A673 (cell line): Measurements from ENCODE around the gene BEND5. TPM values are rescaled to one million over a fixed set of nuclear protein-coding genes. Genes with fewer than 3 reads are reported as not detected.

Experiments
- BruUV-seq: library from RNA; stranded (reverse); fragments of 400-500 nt; replicated peaks from 2 replicates; lab custom pipeline; 2021; lab: Mats Ljungman, UMichigan
- CTCF ChIA-PET: fragments of 300-600 bp; sonication (Branson Sonifier 250); formaldehyde crosslinking; loops from one replicate; lab custom pipeline; 2022; ENCODE audit warnings: antibody characterized with exemption; lab: Charles Lee
- POLR2A ChIA-PET: fragments of 300-600 bp; sonication (Branson Sonifier 250); formaldehyde crosslinking; loops from one replicate; lab custom pipeline; 2022; ENCODE audit warnings: antibody characterized with exemption; ENCODE audit not compliant: low non-redundant PET; lab: Charles Lee
- DNase-seq: peaks from one replicate; pipeline ENCODE4 v3.0.0-alpha.2; 2015; ENCODE audit warnings: low spot score
- H3K27ac ChIP-seq: fragments of 200-600 bp; sonication (generic); 2 replicates; pipeline ENCODE4 v1.5.1; 2016; ENCODE audit warnings: mixed run types, low read depth, mild to moderate bottlenecking, mixed read lengths, antibody characterized with exemption, low read length; ENCODE audit not compliant: poor library complexity, severe bottlenecking
- H3K27me3 ChIP-seq: fragments of 200-600 bp; sonication (generic); replicated peaks from 2 replicates; pipeline ENCODE4 v1.6.1; 2017; ENCODE audit warnings: mixed run types, low read depth, mild to moderate bottlenecking, mixed read lengths, antibody characterized with exemption, low read length; ENCODE audit not compliant: insufficient read depth, poor library complexity
- H3K36me3 ChIP-seq: fragments of 200-600 bp; sonication (generic); 2 replicates; pipeline ENCODE4 v1.6.1; 2016; ENCODE audit warnings: mixed run types, mild to moderate bottlenecking, mixed read lengths, antibody characterized with exemption, low read length; ENCODE audit not compliant: insufficient read depth, poor library complexity, severe bottlenecking
- H3K4me1 ChIP-seq: fragments of 200-600 bp; sonication (generic); 2 replicates; pipeline ENCODE4 v1.6.1; 2017; ENCODE audit warnings: mixed run types, mild to moderate bottlenecking, mixed read lengths, antibody characterized with exemption, low read length; ENCODE audit not compliant: insufficient read depth, poor library complexity, severe bottlenecking
- H3K4me3 ChIP-seq: fragments of 200-600 bp; sonication (generic); 2 replicates; pipeline ENCODE4 v1.5.1; 2016; ENCODE audit warnings: low read depth, mixed run types, mild to moderate bottlenecking, mixed read lengths, low read length; ENCODE audit not compliant: poor library complexity, severe bottlenecking
- H3K9me3 ChIP-seq: fragments of 200-600 bp; sonication (generic); 2 replicates; pipeline ENCODE4 v1.6.1; 2016; ENCODE audit warnings: mixed run types, low read depth, mild to moderate bottlenecking, mixed read lengths, antibody characterized with exemption, low read length; ENCODE audit not compliant: poor library complexity, severe bottlenecking
- EZH2 ChIP-seq: fragments of 200-600 bp; sonication (generic); IDR thresholded peaks from 2 replicates; pipeline ENCODE4 v1.6.1; 2017; ENCODE audit warnings: borderline replicate concordance, low read depth, mild to moderate bottlenecking, mixed read lengths, antibody characterized with exemption, low read length; ENCODE audit not compliant: poor library complexity, severe bottlenecking
- intact Hi-C: fragments of 100-400 bp; cut with micrococcal nuclease; formaldehyde crosslinking; loops from one replicate; pipeline ENCODE4 v1.10.0; 2022; ENCODE audit not compliant: unreplicated experiment
- total RNA-seq: library from RNA; stranded (reverse); gene quantifications from 2 replicates; pipeline ENCODE4 v1.2.3, GENCODE V29; 2021
- TF ChIP-seq, protein P1 (sequence below): fragments of 300-800, 200-600 bp; sonication (generic); conservative IDR thresholded peaks from 2 replicates; pipeline ENCODE4 v1.5.1; 2017; ENCODE audit warnings: low read depth, mild to moderate bottlenecking, antibody characterized with exemption, low read length, moderate library complexity, mixed read lengths

The BEND5 gene
- total RNA-seq, 1 experiment from 2014 or later, result 6.2 TPM

DNA sequence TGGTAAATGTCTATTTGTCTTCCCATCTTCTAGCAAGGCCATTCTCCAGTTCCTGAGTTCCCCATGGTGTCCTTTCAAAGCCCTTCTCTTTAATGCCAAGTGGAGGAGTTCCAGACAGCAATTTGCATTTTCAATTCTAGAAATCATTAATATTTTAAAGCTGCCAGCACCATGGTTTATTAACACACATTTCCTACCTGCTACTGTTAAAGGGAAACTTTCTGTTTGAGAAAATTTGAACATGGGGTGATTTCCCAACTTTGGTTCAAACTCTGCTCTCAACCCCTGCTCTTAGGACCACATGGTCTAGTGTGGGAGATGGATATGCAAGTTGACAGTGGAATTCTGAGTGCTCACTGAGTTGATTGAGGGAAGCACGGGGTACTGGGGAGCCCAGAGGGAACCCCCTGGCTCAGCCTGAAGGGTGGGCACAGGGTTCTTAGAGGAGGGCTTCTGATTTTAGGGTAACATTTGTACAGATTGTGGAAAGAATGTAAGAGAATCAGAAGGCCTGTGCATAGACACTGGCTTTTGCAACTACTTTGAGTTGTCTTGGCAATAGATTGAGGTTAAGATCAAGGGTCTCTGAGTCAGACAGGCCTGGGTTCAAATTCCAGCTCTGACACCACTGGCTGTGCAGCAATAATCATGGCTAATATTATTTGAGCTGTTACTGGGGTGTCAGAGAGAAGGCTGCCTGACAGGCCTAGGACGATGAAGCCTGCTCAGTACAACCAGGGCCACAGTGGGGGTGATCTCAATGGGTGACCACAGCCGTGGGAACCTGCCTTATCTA is 97.8 kb downstream of the BEND5 start:
- Histone ChIP-seq H3K4me3 (no peak overlapping the region), H3K27ac (no peak overlapping the region), H3K36me3 (no peaks in the 10 kb centered on the region), H3K4me1 (no peaks in the 10 kb centered on the region), H3K9me3 (no peaks in the 10 kb centered on the region), H3K27me3 (no peaks in the 10 kb centered on the region)
- no peak for DNase-seq
- POLR2A ChIA-PET, result no interaction called here
- BruUV-seq, result no TSS peak
- CTCF ChIA-PET, result interaction anchor here (0.6 kb wide), 1 partner anchor 178 kb away, joined by 7 read pairs; no protein-coding TSS in a partner anchor
- TF ChIP-seq, protein P1, sequence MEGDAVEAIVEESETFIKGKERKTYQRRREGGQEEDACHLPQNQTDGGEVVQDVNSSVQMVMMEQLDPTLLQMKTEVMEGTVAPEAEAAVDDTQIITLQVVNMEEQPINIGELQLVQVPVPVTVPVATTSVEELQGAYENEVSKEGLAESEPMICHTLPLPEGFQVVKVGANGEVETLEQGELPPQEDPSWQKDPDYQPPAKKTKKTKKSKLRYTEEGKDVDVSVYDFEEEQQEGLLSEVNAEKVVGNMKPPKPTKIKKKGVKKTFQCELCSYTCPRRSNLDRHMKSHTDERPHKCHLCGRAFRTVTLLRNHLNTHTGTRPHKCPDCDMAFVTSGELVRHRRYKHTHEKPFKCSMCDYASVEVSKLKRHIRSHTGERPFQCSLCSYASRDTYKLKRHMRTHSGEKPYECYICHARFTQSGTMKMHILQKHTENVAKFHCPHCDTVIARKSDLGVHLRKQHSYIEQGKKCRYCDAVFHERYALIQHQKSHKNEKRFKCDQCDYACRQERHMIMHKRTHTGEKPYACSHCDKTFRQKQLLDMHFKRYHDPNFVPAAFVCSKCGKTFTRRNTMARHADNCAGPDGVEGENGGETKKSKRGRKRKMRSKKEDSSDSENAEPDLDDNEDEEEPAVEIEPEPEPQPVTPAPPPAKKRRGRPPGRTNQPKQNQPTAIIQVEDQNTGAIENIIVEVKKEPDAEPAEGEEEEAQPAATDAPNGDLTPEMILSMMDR, result no peak
- TF ChIP-seq EZH2, result no peak
- intact Hi-C loops, result loop anchor here (10.0 kb wide), 1 partner anchor 1656 kb away; no protein-coding TSS in a partner anchor
